KMS-11 (cell line): ENCODE measurements around the gene NCKAP5.

Experiments used
- H2AFZ ChIP-seq: fragments of 200-600 bp; sonication (generic); 2 replicates; pipeline ENCODE4 v1.6.1; 2016; ENCODE audit warnings: antibody characterized with exemption, mixed run types, low read depth
- H3K27ac ChIP-seq: fragments of 200-600 bp; sonication (generic); 2 replicates; pipeline ENCODE4 v1.6.1; 2016; ENCODE audit warnings: mild to moderate bottlenecking, mixed run types
- H3K27me3 ChIP-seq: fragments of 200-600 bp; sonication (generic); 2 replicates; pipeline ENCODE4 v1.6.1; 2017; ENCODE audit warnings: mild to moderate bottlenecking, low read depth, mixed run types, moderate library complexity; ENCODE audit not compliant: insufficient read depth
- H3K36me3 ChIP-seq: fragments of 200-600 bp; sonication (generic); 2 replicates; pipeline ENCODE4 v1.6.1; 2017; ENCODE audit warnings: mild to moderate bottlenecking, mixed run types; ENCODE audit not compliant: insufficient read depth
- H3K4me1 ChIP-seq: fragments of 200-600 bp; sonication (generic); 2 replicates; pipeline ENCODE4 v1.6.1; 2016; ENCODE audit warnings: mild to moderate bottlenecking, low read depth, mixed run types; ENCODE audit not compliant: poor library complexity, severe bottlenecking
- H3K4me2 ChIP-seq: fragments of 200-600 bp; sonication (generic); 2 replicates; pipeline ENCODE4 v1.7.0; 2016; ENCODE audit warnings: mild to moderate bottlenecking, mixed run types
- H3K4me3 ChIP-seq: fragments of 200-600 bp; sonication (generic); IDR thresholded peaks from 2 replicates; pipeline ENCODE4 v1.6.1; 2017; ENCODE audit warnings: low read depth, low read length, mixed read lengths; ENCODE audit not compliant: insufficient read depth
- H3K79me2 ChIP-seq: fragments of 200-600 bp; sonication (generic); 2 replicates; pipeline ENCODE4 v1.6.1; 2016; ENCODE audit warnings: low read depth, mixed run types; ENCODE audit not compliant: insufficient read depth
- H3K9ac ChIP-seq: fragments of 200-600 bp; sonication (generic); 2 replicates; pipeline ENCODE4 v1.6.1; 2016; ENCODE audit warnings: mild to moderate bottlenecking, mixed run types
- H4K20me1 ChIP-seq: fragments of 200-600 bp; sonication (generic); 2 replicates; pipeline ENCODE4 v1.6.1; 2016; ENCODE audit warnings: mild to moderate bottlenecking, mixed run types; ENCODE audit not compliant: insufficient read depth
- CTCF ChIP-seq: fragments of 200-600 bp; sonication (generic); conservative IDR thresholded peaks from 2 replicates; pipeline ENCODE4 v1.6.1; 2017; ENCODE audit warnings: low read depth, mild to moderate bottlenecking, antibody characterized with exemption, low read length, moderate library complexity, mixed read lengths

Gene NCKAP5

DNA sequence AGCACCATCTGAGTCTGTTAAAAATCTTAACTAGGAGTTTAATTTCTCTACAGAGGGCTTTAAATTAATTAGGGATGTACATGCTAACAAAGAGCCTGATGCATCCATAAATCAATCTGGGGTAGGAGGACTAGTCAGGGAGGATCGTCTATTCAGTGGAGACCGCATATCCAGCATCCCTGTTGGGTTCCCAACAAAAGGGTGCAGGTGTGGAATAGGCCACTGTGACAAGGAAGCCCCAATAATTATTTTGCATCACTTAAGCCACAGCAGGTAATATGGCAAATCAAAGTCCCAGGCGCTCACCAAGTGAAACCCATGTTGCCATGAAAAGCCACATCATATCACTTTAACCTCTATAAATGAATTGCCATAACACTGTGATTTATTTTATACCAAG lies 392.3 kb downstream of the NCKAP5 start:
- no peaks in the 10 kb centered on the region for H3K36me3 ChIP-seq
- H3K4me3 ChIP-seq, result no peak overlapping the region
- H3K79me2 ChIP-seq, result no peaks in the 10 kb centered on the region
- no peaks in the 10 kb centered on the region for H3K27me3 ChIP-seq
- H3K9ac ChIP-seq, result no peak overlapping the region
- H2AFZ ChIP-seq, result no peak overlapping the region
- H4K20me1 ChIP-seq, result no peaks in the 10 kb centered on the region
- no peaks in the 10 kb centered on the region for H3K4me1 ChIP-seq
- H3K27ac ChIP-seq, result no peak overlapping the region
- H3K4me2 ChIP-seq, result no peak overlapping the region
- no peak for TF ChIP-seq CTCF

- no peaks in the 10 kb centered on the region for H3K27me3 ChIP-seq
- TF ChIP-seq CTCF, result no peak
- no peaks in the 10 kb centered on the region for H4K20me1 ChIP-seq
- H3K27ac ChIP-seq, result no peak overlapping the region
- no peaks in the 10 kb centered on the region for H3K4me1 ChIP-seq
- H3K4me3 ChIP-seq, result no peak overlapping the region
- H3K9ac ChIP-seq, result no peak overlapping the region
- H3K36me3 ChIP-seq, result no peaks in the 10 kb centered on the region
- H3K4me2 ChIP-seq, result no peak overlapping the region
- no peaks in the 10 kb centered on the region for H3K79me2 ChIP-seq
- H2AFZ ChIP-seq, result no peak overlapping the region
Measured at GRCh38 chr2:133173224-133173623, 395.0 kb downstream of the NCKAP5 start.

DNA sequence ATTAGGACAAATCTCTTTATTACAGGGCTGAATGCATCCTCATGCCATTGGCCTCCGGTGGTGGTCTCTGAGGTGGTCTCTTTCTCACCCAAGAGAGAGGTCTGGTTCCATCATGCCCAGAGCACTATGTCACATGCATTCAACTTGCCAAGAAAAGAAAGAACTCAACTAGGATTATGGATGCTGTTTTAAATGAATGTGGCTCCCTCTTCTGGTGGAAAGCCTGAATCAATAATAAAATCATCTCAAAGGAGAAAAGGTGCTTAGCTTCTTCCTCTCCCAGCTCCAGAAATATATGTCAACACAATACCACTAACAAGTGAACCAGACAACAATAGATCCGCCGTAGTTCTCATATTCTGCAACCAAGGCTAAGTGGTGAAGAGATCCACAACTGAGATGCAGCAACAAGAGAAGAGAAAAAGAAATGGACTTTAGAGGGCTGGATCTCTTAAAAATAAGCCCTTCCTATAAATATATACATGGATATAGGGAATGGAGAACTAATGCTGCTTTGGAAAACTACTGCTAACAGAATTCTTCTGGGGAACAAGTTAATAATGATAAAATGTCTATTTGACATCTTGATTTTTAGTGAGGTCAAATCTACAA lies 396.8 kb downstream of the NCKAP5 start:
- peak; percentile 63 for TF ChIP-seq CTCF
- no peaks in the 10 kb centered on the region for H4K20me1 ChIP-seq
- H3K4me3 ChIP-seq, result no peak overlapping the region
- H3K4me2 ChIP-seq, result no peak overlapping the region
- no peak overlapping the region for H2AFZ ChIP-seq
- no peaks in the 10 kb centered on the region for H3K79me2 ChIP-seq
- H3K27ac ChIP-seq, result no peak overlapping the region
- H3K9ac ChIP-seq, result no peak overlapping the region
- H3K27me3 ChIP-seq, result no peaks in the 10 kb centered on the region
- no peaks in the 10 kb centered on the region for H3K36me3 ChIP-seq
- H3K4me1 ChIP-seq, result no peaks in the 10 kb centered on the region

DNA sequence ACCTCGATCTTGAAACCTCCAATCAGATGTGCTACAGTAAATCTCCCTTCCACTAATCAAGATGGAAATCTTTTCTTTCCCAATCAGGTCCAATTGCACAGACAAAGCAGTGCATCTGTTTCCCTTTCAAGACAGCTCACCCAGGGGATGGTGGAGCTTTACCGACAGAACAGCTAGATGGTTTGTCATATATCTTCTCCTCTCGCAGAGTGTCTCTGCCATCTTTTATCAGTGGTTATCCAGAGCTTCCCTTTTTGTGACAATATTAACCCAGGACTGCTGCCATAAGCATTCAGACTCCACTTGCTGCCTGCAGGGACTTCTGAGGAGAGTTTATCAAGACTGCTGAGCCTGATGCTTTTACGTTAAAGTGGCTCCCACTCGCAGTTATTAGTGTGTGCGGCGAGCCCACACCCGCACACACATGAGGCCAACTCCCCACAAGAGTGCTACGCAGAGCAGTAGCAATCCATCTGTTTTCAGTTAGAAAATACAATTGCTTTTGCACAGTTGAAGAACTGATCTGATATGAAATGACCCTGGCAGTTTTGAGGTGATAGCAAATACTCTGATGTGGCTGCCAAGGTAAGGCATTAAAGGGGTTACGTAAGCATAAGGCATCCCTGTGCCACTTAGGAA lies 398.9 kb downstream of the NCKAP5 start:
- TF ChIP-seq CTCF, result no peak
- Histone ChIP-seq H3K9ac (no peak overlapping the region), H3K79me2 (no peaks in the 10 kb centered on the region), H3K4me3 (no peak overlapping the region), H3K4me2 (no peak overlapping the region), H3K36me3 (no peaks in the 10 kb centered on the region), H4K20me1 (no peaks in the 10 kb centered on the region), H3K27ac (no peak overlapping the region), H3K27me3 (no peaks in the 10 kb centered on the region), H3K4me1 (no peaks in the 10 kb centered on the region), H2AFZ (no peak overlapping the region)
